ENCODE measurements around the gene STAT1.
A peak's percentile ranks its signal among the peaks of the same experiment; 100 is the strongest.

The STAT1 gene

GRCh38 chr2:190986221-190986953 is 27.6 kb downstream of the STAT1 start:
- 0 out of 2 replicates have a peak overlapping the region, but pooled peaks have one; percentile 36 for H3K27ac ChIP-seq

DNA sequence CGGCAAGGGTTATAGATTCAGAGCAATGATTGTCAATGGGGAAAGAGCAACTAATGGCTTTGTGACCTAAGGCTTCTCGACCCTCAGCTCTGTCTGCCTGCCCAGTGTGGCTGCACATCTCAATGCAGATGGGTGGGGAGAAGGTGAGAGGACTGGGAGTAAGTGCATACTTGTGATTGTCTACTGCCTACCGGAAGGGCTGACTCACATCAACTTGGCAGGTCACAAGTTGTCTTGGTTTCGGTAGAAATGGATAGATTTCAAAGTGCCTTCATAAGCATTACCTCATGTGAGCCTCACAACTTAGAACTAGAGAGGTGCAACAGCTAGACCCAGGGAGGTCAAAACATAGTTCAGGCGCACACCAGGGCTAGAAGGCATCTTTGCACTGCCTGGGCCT is 29.4 kb downstream of the STAT1 start:
- TF ChIP-seq EZH2 (IDR thresholded peaks at IDR 0.05) (no peak), POLR2AphosphoS5 (IDR thresholded peaks at IDR 0.05; ENCODE audit: borderline replicate concordance, low read depth, low read length) (no peak), FOXP2 (optimal IDR thresholded peaks at IDR 0.05; ENCODE audit: control extremely low read depth, extremely low read length, insufficient read depth) (no peak)
- Histone ChIP-seq H3K27ac (no peak overlapping the region), H3K9me3 (ENCODE audit: low read depth, low read length) (no peaks in the 10 kb centered on the region), H3K9ac (ENCODE audit: insufficient read length) (no peak overlapping the region), H3K36me3 (ENCODE audit: insufficient read depth, low read length) (peaks cover 63% of the 10 kb centered on the region), H3K4me3 (no peak overlapping the region)
- DNase-seq (ENCODE audit: low read depth, low spot score), result no peak

More at GRCh38 chr2:190986221-190986953, 27.6 kb downstream of the STAT1 start:
- H3K4me3 ChIP-seq, result peak overlapping the region; percentile 17; the same call in 1 of the 2 replicates
- H3K9me3 ChIP-seq (ENCODE audit: low read depth, low read length), result no peaks in the 10 kb centered on the region
- peak; percentile 53 for DNase-seq (ENCODE audit: low read depth, low spot score)
- H3K36me3 ChIP-seq (ENCODE audit: insufficient read depth, low read length), result peaks cover 77% of the 10 kb centered on the region
- H3K9ac ChIP-seq (ENCODE audit: insufficient read length), result no peak overlapping the region
- no peak for TF ChIP-seq FOXP2 (optimal IDR thresholded peaks at IDR 0.05; ENCODE audit: control extremely low read depth, extremely low read length, insufficient read depth)
- TF ChIP-seq EZH2 (IDR thresholded peaks at IDR 0.05), result no peak
- TF ChIP-seq POLR2AphosphoS5 (IDR thresholded peaks at IDR 0.05; ENCODE audit: borderline replicate concordance, low read depth, low read length), result no peak

GRCh38 chr2:190982262-190983034 is 31.5 kb downstream of the STAT1 start:
- H3K9ac ChIP-seq (ENCODE audit: insufficient read length), result no peak overlapping the region
- peaks cover 69% of the 10 kb centered on the region for H3K36me3 ChIP-seq (ENCODE audit: insufficient read depth, low read length)
- no peak for DNase-seq (ENCODE audit: low read depth, low spot score)
- H3K4me3 ChIP-seq, result no peak overlapping the region
- H3K27ac ChIP-seq, result no peak overlapping the region
- TF ChIP-seq POLR2AphosphoS5 (IDR thresholded peaks at IDR 0.05; ENCODE audit: borderline replicate concordance, low read depth, low read length) (no peak), EZH2 (IDR thresholded peaks at IDR 0.05) (no peak), FOXP2 (optimal IDR thresholded peaks at IDR 0.05; ENCODE audit: control extremely low read depth, extremely low read length, insufficient read depth) (no peak)
- no peaks in the 10 kb centered on the region for H3K9me3 ChIP-seq (ENCODE audit: low read depth, low read length)

DNA sequence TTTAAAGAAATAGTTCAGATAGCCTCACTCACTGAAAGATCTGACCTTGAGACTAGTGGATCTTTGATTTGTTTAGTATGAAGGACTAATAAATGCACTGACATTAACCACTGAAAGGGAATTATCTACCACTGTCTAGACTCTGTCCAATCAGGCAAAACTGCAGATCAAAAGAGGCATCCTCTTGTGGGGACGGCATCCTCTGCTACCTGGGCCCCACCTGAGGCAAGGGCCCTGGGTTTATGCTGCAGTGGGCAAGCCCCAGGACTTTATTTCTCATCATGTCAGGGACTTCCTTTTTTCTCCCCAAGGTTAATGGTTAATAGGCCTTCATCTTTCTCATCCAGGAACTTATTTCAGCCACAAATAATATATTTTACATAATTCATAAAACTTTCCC is 32.2 kb downstream of the STAT1 start:
- Histone ChIP-seq H3K9me3 (ENCODE audit: low read depth, low read length) (no peaks in the 10 kb centered on the region), H3K9ac (ENCODE audit: insufficient read length) (no peak overlapping the region), H3K27ac (no peak overlapping the region), H3K36me3 (ENCODE audit: insufficient read depth, low read length) (peaks cover 68% of the 10 kb centered on the region), H3K4me3 (no peak overlapping the region)
- no peak for DNase-seq (ENCODE audit: low read depth, low spot score)
- TF ChIP-seq FOXP2 (optimal IDR thresholded peaks at IDR 0.05; ENCODE audit: control extremely low read depth, extremely low read length, insufficient read depth) (no peak), POLR2AphosphoS5 (IDR thresholded peaks at IDR 0.05; ENCODE audit: borderline replicate concordance, low read depth, low read length) (no peak), EZH2 (IDR thresholded peaks at IDR 0.05) (no peak)

- Histone ChIP-seq H3K4me3 (no peak overlapping the region), H3K9ac (ENCODE audit: insufficient read length) (no peak overlapping the region), H3K36me3 (ENCODE audit: insufficient read depth, low read length) (peaks cover 69% of the 10 kb centered on the region), H3K27ac (no peak overlapping the region), H3K9me3 (ENCODE audit: low read depth, low read length) (no peaks in the 10 kb centered on the region)
- DNase-seq (ENCODE audit: low read depth, low spot score), result no peak
- TF ChIP-seq FOXP2 (optimal IDR thresholded peaks at IDR 0.05; ENCODE audit: control extremely low read depth, extremely low read length, insufficient read depth) (no peak), EZH2 (IDR thresholded peaks at IDR 0.05) (no peak), POLR2AphosphoS5 (IDR thresholded peaks at IDR 0.05; ENCODE audit: borderline replicate concordance, low read depth, low read length) (no peak)
These were observed 32.6 kb downstream of the STAT1 start for GRCh38 chr2:190981333-190981732.

GRCh38 chr2:190980630-190981209 is 33.3 kb downstream of the STAT1 start:
- no peak for TF ChIP-seq EZH2 (IDR thresholded peaks at IDR 0.05)
- no peak for TF ChIP-seq FOXP2 (optimal IDR thresholded peaks at IDR 0.05; ENCODE audit: control extremely low read depth, extremely low read length, insufficient read depth)
- no peak for TF ChIP-seq POLR2AphosphoS5 (IDR thresholded peaks at IDR 0.05; ENCODE audit: borderline replicate concordance, low read depth, low read length)
- no peak for DNase-seq (ENCODE audit: low read depth, low spot score)
- no peak overlapping the region for H3K9ac ChIP-seq (ENCODE audit: insufficient read length)
- H3K9me3 ChIP-seq (ENCODE audit: low read depth, low read length), result no peaks in the 10 kb centered on the region
- no peak overlapping the region for H3K27ac ChIP-seq
- H3K4me3 ChIP-seq, result no peak overlapping the region
- peaks cover 71% of the 10 kb centered on the region for H3K36me3 ChIP-seq (ENCODE audit: insufficient read depth, low read length)

DNA sequence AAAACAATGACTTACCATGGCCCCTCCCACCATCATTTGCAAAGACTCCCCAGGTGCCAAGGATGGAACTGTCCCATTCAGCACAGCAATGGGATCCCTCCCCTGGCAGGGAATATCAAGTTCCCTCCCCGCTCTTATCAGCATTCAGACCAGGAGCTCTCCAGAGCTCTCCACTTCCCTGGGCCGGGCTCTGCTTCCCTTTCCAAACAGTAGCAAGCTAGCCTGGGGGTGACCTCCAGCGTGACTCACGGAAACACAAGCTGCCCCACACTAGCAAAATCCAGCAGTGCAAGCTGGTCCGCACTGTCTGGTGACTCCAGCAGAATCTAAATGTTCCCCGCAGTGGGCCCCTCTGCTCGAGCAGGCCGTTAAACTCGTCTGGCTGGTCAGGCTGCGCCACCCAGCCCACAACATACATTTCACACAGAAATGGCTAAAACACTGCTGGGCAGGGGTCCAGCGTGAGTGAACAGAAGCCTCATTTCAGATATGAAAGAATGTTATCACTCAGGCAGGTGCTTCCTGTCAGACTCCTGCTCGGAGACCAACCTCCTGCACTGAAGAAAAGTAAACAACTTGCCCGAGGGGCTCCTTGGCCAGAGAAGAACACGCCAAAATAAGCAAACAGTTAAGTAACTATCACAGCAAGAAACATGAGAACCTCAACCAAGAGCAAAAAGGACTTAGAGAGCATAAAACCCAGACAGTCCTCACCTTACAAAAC is 33.9 kb downstream of the STAT1 start:
- no peak for DNase-seq (ENCODE audit: low read depth, low spot score)
- Histone ChIP-seq H3K9me3 (ENCODE audit: low read depth, low read length) (no peaks in the 10 kb centered on the region), H3K4me3 (no peak overlapping the region), H3K36me3 (ENCODE audit: insufficient read depth, low read length) (peaks cover 71% of the 10 kb centered on the region), H3K9ac (ENCODE audit: insufficient read length) (no peak overlapping the region), H3K27ac (no peak overlapping the region)
- TF ChIP-seq POLR2AphosphoS5 (IDR thresholded peaks at IDR 0.05; ENCODE audit: borderline replicate concordance, low read depth, low read length) (no peak), EZH2 (IDR thresholded peaks at IDR 0.05) (no peak), FOXP2 (optimal IDR thresholded peaks at IDR 0.05; ENCODE audit: control extremely low read depth, extremely low read length, insufficient read depth) (no peak)
